ENCODE results near the gene GALNT3. TPM values are rescaled to one million over a fixed set of nuclear protein-coding genes. Genes with fewer than 3 reads are reported as not detected.

Gene GALNT3
- total RNA-seq, 1 donor, result 3.1 TPM

DNA sequence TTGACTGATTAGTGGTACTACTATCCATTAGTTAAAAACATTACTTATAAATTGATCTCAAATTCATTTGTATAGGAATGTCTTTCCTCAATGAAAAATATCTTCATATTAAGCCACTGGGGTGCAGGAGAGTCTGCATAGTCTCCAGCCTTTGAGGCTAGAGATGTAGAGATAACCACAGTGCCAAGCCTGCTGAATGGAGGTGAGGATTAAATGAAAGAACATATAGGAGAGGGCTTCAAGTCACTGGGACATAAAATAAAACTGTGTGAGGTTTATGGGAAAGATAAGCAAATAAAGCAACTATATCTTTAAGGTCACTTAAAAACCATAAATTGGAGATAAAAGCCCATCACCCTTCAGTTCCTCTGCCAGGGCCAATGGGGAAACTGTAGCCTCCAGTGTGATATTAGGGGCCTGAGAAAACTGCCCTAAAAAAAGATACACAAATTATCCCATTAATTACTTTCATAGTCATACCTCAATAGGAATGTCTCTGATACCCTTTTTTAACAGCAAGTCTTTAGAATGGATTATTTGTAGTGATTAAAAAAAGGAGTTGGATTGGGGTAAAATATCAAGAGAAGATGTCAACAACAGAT, 27.6 kb downstream of the GALNT3 start:
- no peak overlapping the region for H3K4me3 ChIP-seq (ENCODE audit: low read depth, low read length)
- no peak for DNase-seq (ENCODE audit: low read depth)
- TF ChIP-seq, protein P1, sequence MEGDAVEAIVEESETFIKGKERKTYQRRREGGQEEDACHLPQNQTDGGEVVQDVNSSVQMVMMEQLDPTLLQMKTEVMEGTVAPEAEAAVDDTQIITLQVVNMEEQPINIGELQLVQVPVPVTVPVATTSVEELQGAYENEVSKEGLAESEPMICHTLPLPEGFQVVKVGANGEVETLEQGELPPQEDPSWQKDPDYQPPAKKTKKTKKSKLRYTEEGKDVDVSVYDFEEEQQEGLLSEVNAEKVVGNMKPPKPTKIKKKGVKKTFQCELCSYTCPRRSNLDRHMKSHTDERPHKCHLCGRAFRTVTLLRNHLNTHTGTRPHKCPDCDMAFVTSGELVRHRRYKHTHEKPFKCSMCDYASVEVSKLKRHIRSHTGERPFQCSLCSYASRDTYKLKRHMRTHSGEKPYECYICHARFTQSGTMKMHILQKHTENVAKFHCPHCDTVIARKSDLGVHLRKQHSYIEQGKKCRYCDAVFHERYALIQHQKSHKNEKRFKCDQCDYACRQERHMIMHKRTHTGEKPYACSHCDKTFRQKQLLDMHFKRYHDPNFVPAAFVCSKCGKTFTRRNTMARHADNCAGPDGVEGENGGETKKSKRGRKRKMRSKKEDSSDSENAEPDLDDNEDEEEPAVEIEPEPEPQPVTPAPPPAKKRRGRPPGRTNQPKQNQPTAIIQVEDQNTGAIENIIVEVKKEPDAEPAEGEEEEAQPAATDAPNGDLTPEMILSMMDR (IDR thresholded peaks at IDR 0.05; ENCODE audit: insufficient read depth, low read length), result no peak

DNA sequence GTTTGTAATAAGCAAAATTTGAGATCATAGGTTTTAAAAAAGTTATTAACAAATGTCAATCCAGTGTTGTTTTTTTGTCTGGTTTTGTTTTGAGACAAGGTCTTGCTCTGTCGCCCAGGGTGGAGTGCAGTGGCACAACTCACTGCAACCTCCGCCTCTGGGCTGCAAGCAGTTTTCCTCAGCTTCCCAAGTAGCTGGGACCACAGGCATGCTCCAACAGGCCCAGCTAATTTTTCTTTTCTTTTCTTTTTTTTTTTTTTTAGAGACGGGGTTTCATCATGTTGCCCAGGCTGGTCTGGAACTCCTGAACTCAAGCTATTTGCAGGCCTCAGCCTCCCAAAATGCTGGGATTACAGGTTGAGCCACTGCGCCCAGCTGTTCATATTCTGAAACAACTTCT, 31.3 kb downstream of the GALNT3 start:
- no peak overlapping the region for H3K4me3 ChIP-seq (ENCODE audit: low read depth, low read length)
- DNase-seq (ENCODE audit: low read depth), result no peak
- TF ChIP-seq, protein P1 (IDR thresholded peaks at IDR 0.05; ENCODE audit: insufficient read depth, low read length), result no peak

DNA sequence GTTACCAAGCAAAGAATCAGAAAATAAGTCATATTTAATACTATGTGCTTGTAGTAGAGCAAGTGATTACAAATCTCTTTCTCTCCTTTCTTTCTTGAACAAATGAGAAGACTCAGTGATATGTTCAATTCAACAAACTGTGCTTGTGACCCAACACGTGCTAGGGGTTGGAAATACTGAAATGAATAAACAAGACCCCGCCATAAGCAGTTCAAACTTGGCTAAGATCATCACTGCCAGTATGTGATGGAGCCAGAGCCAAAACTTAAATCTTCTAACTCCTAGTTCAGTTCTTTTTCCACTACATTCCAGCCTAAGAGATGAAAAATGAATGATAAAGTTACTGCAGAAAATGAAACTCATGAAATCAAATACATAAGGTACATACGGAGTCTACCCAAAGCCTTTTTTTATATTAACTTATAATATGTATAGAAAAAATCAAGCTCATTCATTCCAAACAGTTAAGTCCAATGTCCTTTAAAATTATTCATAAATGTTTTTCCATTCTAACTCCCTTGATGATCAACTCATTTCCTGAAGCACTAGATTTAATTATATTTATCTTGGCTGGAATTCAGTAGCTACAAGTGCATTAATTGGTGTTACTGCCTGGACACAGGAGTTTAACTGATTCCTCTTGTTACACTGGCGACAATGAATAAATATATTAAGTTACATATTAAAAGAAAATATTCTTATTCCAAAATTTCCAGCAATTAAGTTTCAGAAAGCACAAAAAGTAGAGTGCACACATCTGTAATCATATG, 36.0 kb downstream of the GALNT3 start:
- H3K4me3 ChIP-seq (ENCODE audit: low read depth, low read length), result no peak overlapping the region
- TF ChIP-seq, protein P1 (IDR thresholded peaks at IDR 0.05; ENCODE audit: insufficient read depth, low read length), result no peak
- DNase-seq (ENCODE audit: low read depth), result no peak

- DNase-seq (ENCODE audit: low read depth), result no peak
- H3K4me3 ChIP-seq (ENCODE audit: low read depth, low read length), result no peak overlapping the region
These were observed 47.5 kb downstream of the GALNT3 start for GRCh38 chr2:165746501-165746900.

GRCh38 chr2:165745916-165746315, 48.1 kb downstream of the GALNT3 start:
- peak; percentile 39 for DNase-seq (ENCODE audit: low read depth)
- H3K4me3 ChIP-seq (ENCODE audit: low read depth, low read length), result no peak overlapping the region
- TF ChIP-seq, protein P1 (IDR thresholded peaks at IDR 0.05; ENCODE audit: insufficient read depth, low read length), result no peak

More at GRCh38 chr2:165746501-165746900, 47.5 kb downstream of the GALNT3 start:
- TF ChIP-seq, protein P1 (IDR thresholded peaks at IDR 0.05; ENCODE audit: insufficient read depth, low read length), result no peak

DNA sequence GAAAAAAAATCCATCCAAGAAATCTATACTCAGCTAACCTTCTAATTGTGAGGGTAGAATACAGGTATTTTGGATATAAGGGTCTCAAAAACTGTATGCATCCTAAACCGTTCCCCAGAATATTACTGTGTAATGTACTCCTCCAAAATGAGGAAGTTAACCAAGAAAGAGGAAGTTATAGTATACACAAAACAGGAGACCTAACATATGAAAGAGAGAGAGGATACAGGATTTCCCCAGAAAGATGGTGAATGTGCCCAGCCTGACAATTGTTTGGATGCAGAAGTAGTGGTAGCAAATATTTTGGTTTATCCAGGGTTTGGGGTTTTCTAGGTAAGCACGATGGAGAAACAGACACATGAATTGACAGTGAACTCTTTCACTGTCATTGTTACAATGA, 50.6 kb downstream of the GALNT3 start:
- no peak overlapping the region for H3K4me3 ChIP-seq (ENCODE audit: low read depth, low read length)
- DNase-seq (ENCODE audit: low read depth), result no peak
- TF ChIP-seq, protein P1 (IDR thresholded peaks at IDR 0.05; ENCODE audit: insufficient read depth, low read length), result no peak
